PC-9 (cell line): ENCODE data around the gene HSD17B2. TPM values are rescaled to one million over a fixed set of nuclear protein-coding genes. Genes with fewer than 3 reads are reported as not detected.

Experiments
- BruUV-seq: library from RNA; stranded (reverse); fragments of 400-500 nt; replicated peaks from 2 replicates; lab custom pipeline; 2021; lab: Mats Ljungman, UMichigan
- CTCF ChIA-PET: fragments of 300-600 bp; sonication (Branson Sonifier 250); formaldehyde crosslinking; loops from one replicate; lab custom pipeline; 2022; ENCODE audit warnings: antibody characterized with exemption; lab: Charles Lee
- POLR2A ChIA-PET: fragments of 300-600 bp; sonication (Branson Sonifier 250); formaldehyde crosslinking; loops from one replicate; lab custom pipeline; 2022; ENCODE audit warnings: antibody characterized with exemption; ENCODE audit not compliant: unreplicated experiment; lab: Charles Lee
- DNase-seq, 2 experiments: peaks; one replicate each; pipeline versions ENCODE4 v3.0.0 to v3.0.0-alpha.2; 2015 to 2022; ENCODE audit warnings: mixed read lengths in 1 of 2
- H2AFZ ChIP-seq: fragments of 200-600 bp; sonication (generic); 2 replicates; pipeline ENCODE4 v1.8.1; 2017; ENCODE audit warnings: antibody characterized with exemption
- H3F3A ChIP-seq: fragments of 200-600 bp; sonication (generic); 2 replicates; pipeline ENCODE4 v1.8.1; 2017; ENCODE audit warnings: antibody characterized with exemption, mild to moderate bottlenecking, low read depth; ENCODE audit not compliant: insufficient read depth
- H3K27ac ChIP-seq: fragments of 200-600 bp; sonication (generic); 2 replicates; pipeline ENCODE4 v1.6.1; 2016; ENCODE audit warnings: mixed run types
- H3K27me3 ChIP-seq: fragments of 200-600 bp; sonication (generic); 2 replicates; pipeline ENCODE4 v1.6.1; 2016; ENCODE audit warnings: low read depth, mixed run types; ENCODE audit not compliant: insufficient read depth
- H3K36me3 ChIP-seq: fragments of 200-600 bp; sonication (generic); 2 replicates; pipeline ENCODE4 v1.6.1; 2016; ENCODE audit warnings: low read depth, mixed run types
- H3K4me1 ChIP-seq: fragments of 200-600 bp; sonication (generic); replicated peaks from 2 replicates; pipeline ENCODE4 v1.6.1; 2016; ENCODE audit warnings: mixed run types; ENCODE audit not compliant: insufficient read depth
- H3K4me2 ChIP-seq: fragments of 200-600 bp; sonication (generic); 2 replicates; pipeline ENCODE4 v1.6.1; 2017; ENCODE audit warnings: mixed run types
- H3K4me3 ChIP-seq: fragments of 200-600 bp; sonication (generic); 2 replicates; pipeline ENCODE4 v1.6.1; 2016; ENCODE audit warnings: mixed run types
- H3K79me2 ChIP-seq: fragments of 200-600 bp; sonication (generic); 2 replicates; pipeline ENCODE4 v1.6.1; 2017; ENCODE audit warnings: low read depth, mixed run types
- H3K9me2 ChIP-seq: fragments of 200-600 bp; sonication (generic); 2 replicates; pipeline ENCODE4 v1.8.1; 2017; ENCODE audit warnings: mild to moderate bottlenecking; ENCODE audit not compliant: insufficient read depth
- H3K9me3 ChIP-seq: fragments of 200-600 bp; sonication (generic); 2 replicates; pipeline ENCODE4 v1.8.1; 2016; ENCODE audit warnings: low read depth; ENCODE audit not compliant: insufficient read depth
- H4K20me1 ChIP-seq: fragments of 200-600 bp; sonication (generic); 2 replicates; pipeline ENCODE4 v1.8.1; 2017; ENCODE audit not compliant: insufficient read depth
- CTCF ChIP-seq: fragments of 200-600 bp; sonication (generic); conservative IDR thresholded peaks from 2 replicates; pipeline ENCODE4 v1.6.1; 2017; ENCODE audit warnings: mixed run types, antibody characterized with exemption, mild to moderate bottlenecking, moderate library complexity
- EZH2 ChIP-seq: fragments of 200-600 bp; sonication (generic); IDR thresholded peaks from 2 replicates; pipeline ENCODE4 v1.8.0; 2017; ENCODE audit warnings: antibody characterized with exemption, low read depth
- intact Hi-C: fragments of 100-400 bp; cut with micrococcal nuclease; formaldehyde crosslinking; loops from one replicate; pipeline ENCODE4 v1.10.0; 2022; ENCODE audit not compliant: unreplicated experiment
- total RNA-seq: library from RNA; stranded (reverse); gene quantifications from 2 replicates; pipeline ENCODE4 v1.2.3, GENCODE V29; 2021

HSD17B2 gene
- total RNA-seq, 1 experiment from 2014 or later = not detected

GRCh38 chr16:82016263-82016662 is 18.8 kb upstream of the HSD17B2 start:
- H3K9me2 ChIP-seq = no peaks in the 10 kb centered on the region
- no peak overlapping the region for H3K27ac ChIP-seq
- peak; percentile 66 for TF ChIP-seq CTCF
- no peak for TF ChIP-seq EZH2
- intact Hi-C loops = no loop called here
- POLR2A ChIA-PET = no interaction called here
- H3K79me2 ChIP-seq = no peaks in the 10 kb centered on the region
- H3K36me3 ChIP-seq = no peaks in the 10 kb centered on the region
- no peaks in the 10 kb centered on the region for H3K4me1 ChIP-seq
- DNase-seq = no peak
- peak overlapping the region; percentile 62 for H3K4me2 ChIP-seq
- H2AFZ ChIP-seq = no peak overlapping the region
- H4K20me1 ChIP-seq = no peaks in the 10 kb centered on the region
- peaks cover 56% of the 10 kb centered on the region for H3K27me3 ChIP-seq
- no peaks in the 10 kb centered on the region for H3K9me3 ChIP-seq
- peak overlapping the region; percentile 14; the same call in 1 of the 2 replicates for H3K4me3 ChIP-seq
- CTCF ChIA-PET = no interaction called here
- BruUV-seq = no TSS peak
- H3F3A ChIP-seq = no peaks in the 10 kb centered on the region

- Histone ChIP-seq H3F3A (no peaks in the 10 kb centered on the region), H3K79me2 (no peaks in the 10 kb centered on the region), H3K4me2 (no peak overlapping the region), H3K4me3 (no peak overlapping the region), H2AFZ (no peak overlapping the region), H3K27me3 (peaks cover 61% of the 10 kb centered on the region), H3K36me3 (no peaks in the 10 kb centered on the region), H3K9me2 (no peaks in the 10 kb centered on the region), H3K27ac (no peak overlapping the region), H3K9me3 (no peaks in the 10 kb centered on the region), H3K4me1 (no peaks in the 10 kb centered on the region), H4K20me1 (no peaks in the 10 kb centered on the region)
- no peak for DNase-seq
- intact Hi-C loops = no loop called here
- ChIA-PET CTCF (no interaction called here), POLR2A (no interaction called here)
- no peak for TF ChIP-seq EZH2
- TF ChIP-seq CTCF = no peak
- BruUV-seq = no TSS peak
These were observed 18.1 kb upstream of the HSD17B2 start for GRCh38 chr16:82016964-82017363.

GRCh38 chr16:82017911-82018568 is 17.0 kb upstream of the HSD17B2 start:
- H3K9me3 ChIP-seq = no peaks in the 10 kb centered on the region
- no peak overlapping the region for H3K4me3 ChIP-seq
- intact Hi-C loops = no loop called here
- no peaks in the 10 kb centered on the region for H3K36me3 ChIP-seq
- no peaks in the 10 kb centered on the region for H3K4me1 ChIP-seq
- no peak overlapping the region for H3K4me2 ChIP-seq
- CTCF ChIA-PET = no interaction called here
- TF ChIP-seq CTCF (no peak), EZH2 (no peak)
- no peaks in the 10 kb centered on the region for H3F3A ChIP-seq
- POLR2A ChIA-PET = no interaction called here
- no peak for DNase-seq
- H4K20me1 ChIP-seq = no peaks in the 10 kb centered on the region
- BruUV-seq = no TSS peak
- no peaks in the 10 kb centered on the region for H3K9me2 ChIP-seq
- peaks cover 69% of the 10 kb centered on the region for H3K27me3 ChIP-seq
- H2AFZ ChIP-seq = no peak overlapping the region
- no peak overlapping the region for H3K27ac ChIP-seq
- no peaks in the 10 kb centered on the region for H3K79me2 ChIP-seq
